ENCODE results near the gene PKIG. TPM values are rescaled to one million over a fixed set of nuclear protein-coding genes. Genes with fewer than 3 reads are reported as not detected.

The PKIG gene
- total RNA-seq, 3 donors from 2014 or later = 2.1 to 3.5 (median 2.8) TPM

DNA sequence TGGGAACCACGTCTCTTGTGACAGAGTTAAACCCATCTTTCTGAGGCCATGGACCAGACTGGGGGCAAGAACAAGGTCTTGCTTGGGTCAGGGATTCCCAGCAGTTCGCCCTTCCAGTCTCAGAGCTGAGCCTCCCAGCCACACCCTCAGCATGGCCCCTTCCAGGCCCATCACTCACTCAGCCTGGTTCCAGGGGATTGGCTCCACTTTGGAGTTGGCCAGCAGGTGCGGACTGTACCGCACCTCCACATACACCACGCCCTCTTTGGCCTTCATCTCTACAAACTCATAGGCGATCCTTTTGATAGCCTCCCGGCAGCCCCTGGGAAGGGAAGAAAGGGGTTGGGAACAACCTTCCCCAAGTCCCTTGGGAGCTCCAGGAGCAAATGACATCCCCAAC, 43.9 kb downstream of the PKIG start:
- Mint-ChIP-seq H3K36me3 (ENCODE audit: insufficient read depth) (peaks cover 52% of the 10 kb centered on the region), H3K4me1 (ENCODE audit: low read depth) (no peaks in the 10 kb centered on the region)

DNA sequence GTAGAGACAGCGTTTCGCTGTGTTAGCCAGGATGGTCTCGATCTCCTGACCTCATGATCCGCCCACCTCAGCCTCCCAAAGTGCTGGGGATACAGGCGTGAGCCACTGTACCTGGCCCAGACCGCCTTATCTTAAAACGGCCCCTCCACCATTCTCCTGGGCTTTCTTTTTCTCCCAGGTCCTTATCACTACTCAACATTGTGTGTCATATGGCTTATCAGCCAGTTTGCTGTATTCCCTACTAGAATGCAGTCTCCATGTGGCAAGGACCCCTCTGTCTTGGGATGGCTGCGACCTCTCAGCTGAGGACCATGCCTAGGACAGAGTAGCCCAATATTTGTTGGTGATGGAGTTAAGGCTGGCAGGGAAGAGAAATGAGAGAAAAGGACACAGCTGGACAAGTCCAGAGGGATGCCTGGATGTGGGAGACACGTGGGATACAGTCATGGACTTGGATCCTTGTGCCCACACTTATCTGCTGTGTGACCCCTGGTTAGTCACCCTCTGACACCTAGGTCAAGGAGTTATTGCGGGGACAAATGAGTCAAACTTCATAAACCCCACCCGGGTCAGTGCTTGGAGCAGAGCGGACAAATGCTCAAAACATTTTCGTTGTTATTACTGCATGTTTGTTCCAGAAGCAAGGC, 45.1 kb downstream of the PKIG start:
- DNase-seq (no peak), ATAC-seq (no peak)
- H3K9me3 Mint-ChIP-seq = no peaks in the 10 kb centered on the region
- no peak overlapping the region for H3K4me3 Mint-ChIP-seq
- H3K27me3 Mint-ChIP-seq (ENCODE audit: low read depth) = no peaks in the 10 kb centered on the region
- no peaks in the 10 kb centered on the region for H3K4me1 Mint-ChIP-seq (ENCODE audit: low read depth)
- peaks cover 43% of the 10 kb centered on the region for H3K36me3 Mint-ChIP-seq (ENCODE audit: insufficient read depth)

More for the DNA sequence above, 43.9 kb downstream of the PKIG start:
- DNase-seq (no peak), ATAC-seq (no peak)
- Mint-ChIP-seq H3K9me3 (no peaks in the 10 kb centered on the region), H3K27me3 (ENCODE audit: low read depth) (no peaks in the 10 kb centered on the region), H3K4me3 (no peak overlapping the region)

DNA sequence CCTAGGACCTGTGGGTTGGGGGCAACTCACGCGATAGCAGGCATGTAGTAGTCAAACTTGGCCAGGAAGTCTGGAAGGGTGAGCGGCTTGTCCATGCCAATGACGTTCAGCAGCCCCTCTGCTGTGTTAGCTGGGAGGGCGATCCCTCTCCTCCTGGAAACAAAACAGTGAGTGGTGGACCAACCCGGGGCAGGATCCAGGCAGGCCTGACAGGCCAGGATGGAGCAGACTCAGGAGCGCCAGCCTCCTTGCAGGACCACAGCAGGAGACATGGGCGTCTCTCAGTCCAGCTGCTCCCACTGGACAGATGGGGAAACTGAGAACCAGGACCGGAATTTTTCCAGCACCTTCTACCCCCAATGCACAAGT, 46.6 kb downstream of the PKIG start:
- DNase-seq (no peak), ATAC-seq (no peak)
- H3K4me3 Mint-ChIP-seq = no peak overlapping the region
- no peaks in the 10 kb centered on the region for H3K4me1 Mint-ChIP-seq (ENCODE audit: low read depth)
- no peaks in the 10 kb centered on the region for H3K9me3 Mint-ChIP-seq
- H3K27me3 Mint-ChIP-seq (ENCODE audit: low read depth) = no peaks in the 10 kb centered on the region
- peaks cover 30% of the 10 kb centered on the region for H3K36me3 Mint-ChIP-seq (ENCODE audit: insufficient read depth)

GRCh38 chr20:44629542-44629941, 47.2 kb downstream of the PKIG start:
- Mint-ChIP-seq H3K4me1 (ENCODE audit: low read depth) (no peaks in the 10 kb centered on the region), H3K4me3 (no peak overlapping the region), H3K9me3 (no peaks in the 10 kb centered on the region), H3K27me3 (ENCODE audit: low read depth) (no peaks in the 10 kb centered on the region), H3K36me3 (ENCODE audit: insufficient read depth) (peaks cover 27% of the 10 kb centered on the region)
- no peak for DNase-seq
- no peak for ATAC-seq

- ATAC-seq = no peak
- H3K4me3 Mint-ChIP-seq = no peak overlapping the region
- H3K36me3 Mint-ChIP-seq (ENCODE audit: insufficient read depth) = peaks cover 25% of the 10 kb centered on the region
- no peaks in the 10 kb centered on the region for H3K4me1 Mint-ChIP-seq (ENCODE audit: low read depth)
- H3K27me3 Mint-ChIP-seq (ENCODE audit: low read depth) = no peaks in the 10 kb centered on the region
- no peaks in the 10 kb centered on the region for H3K9me3 Mint-ChIP-seq
- no peak for DNase-seq
Measured at GRCh38 chr20:44630297-44630696, 47.9 kb downstream of the PKIG start.

DNA sequence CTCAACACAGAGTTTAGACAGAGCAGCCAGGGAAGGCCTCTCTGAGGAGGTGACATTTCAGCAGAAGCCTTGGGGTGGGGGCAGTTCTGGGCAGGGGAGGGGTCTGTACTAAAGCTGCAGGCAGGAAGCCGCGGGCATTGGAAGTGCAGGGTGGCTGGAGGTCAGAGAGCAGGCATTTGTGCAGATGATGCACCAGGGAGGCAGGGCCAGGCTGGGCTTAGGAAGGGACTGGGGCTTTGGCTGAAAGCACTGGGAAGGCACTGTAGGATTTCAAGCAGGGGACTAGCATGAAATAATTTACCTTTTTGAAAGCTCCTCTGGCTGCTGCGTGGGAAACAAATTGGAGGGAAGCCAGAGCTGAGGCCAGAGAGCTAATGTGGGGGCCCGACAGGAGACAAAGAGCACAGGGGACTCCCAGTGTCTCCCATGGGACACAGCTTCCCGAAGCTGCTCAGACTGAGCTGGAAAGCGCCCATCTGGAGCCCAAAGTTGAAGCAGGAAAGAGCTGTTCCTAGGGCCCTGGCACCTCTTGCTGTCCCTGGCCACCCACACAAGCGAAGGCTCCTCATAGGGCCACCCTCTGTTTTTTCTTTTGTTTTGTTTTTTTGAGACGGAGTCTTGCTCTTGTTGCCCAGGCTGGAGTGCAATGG, 49.8 kb downstream of the PKIG start:
- H3K4me1 Mint-ChIP-seq (ENCODE audit: low read depth) = no peaks in the 10 kb centered on the region
- no peaks in the 10 kb centered on the region for H3K9me3 Mint-ChIP-seq
- H3K27me3 Mint-ChIP-seq (ENCODE audit: low read depth) = no peaks in the 10 kb centered on the region
- DNase-seq = no peak
- ATAC-seq = no peak
- no peak overlapping the region for H3K4me3 Mint-ChIP-seq
- peaks cover 21% of the 10 kb centered on the region for H3K36me3 Mint-ChIP-seq (ENCODE audit: insufficient read depth)

- no peaks in the 10 kb centered on the region for H3K9me3 Mint-ChIP-seq
- peaks cover 17% of the 10 kb centered on the region for H3K36me3 Mint-ChIP-seq (ENCODE audit: insufficient read depth)
- no peaks in the 10 kb centered on the region for H3K27me3 Mint-ChIP-seq (ENCODE audit: low read depth)
- DNase-seq (no peak), ATAC-seq (no peak)
- no peak overlapping the region for H3K4me3 Mint-ChIP-seq
- H3K4me1 Mint-ChIP-seq (ENCODE audit: low read depth) = no peaks in the 10 kb centered on the region
Measured at GRCh38 chr20:44633187-44633810, 50.9 kb downstream of the PKIG start.

- no peaks in the 10 kb centered on the region for H3K27me3 Mint-ChIP-seq (ENCODE audit: low read depth)
- no peak overlapping the region for H3K4me3 Mint-ChIP-seq
- ATAC-seq = no peak
- no peaks in the 10 kb centered on the region for H3K9me3 Mint-ChIP-seq
- peaks cover 5% of the 10 kb centered on the region for H3K4me1 Mint-ChIP-seq (ENCODE audit: low read depth)
- no peak for DNase-seq
- peaks cover 19% of the 10 kb centered on the region for H3K36me3 Mint-ChIP-seq (ENCODE audit: insufficient read depth)
Measured at GRCh38 chr20:44633872-44634600, 51.7 kb downstream of the PKIG start.

DNA sequence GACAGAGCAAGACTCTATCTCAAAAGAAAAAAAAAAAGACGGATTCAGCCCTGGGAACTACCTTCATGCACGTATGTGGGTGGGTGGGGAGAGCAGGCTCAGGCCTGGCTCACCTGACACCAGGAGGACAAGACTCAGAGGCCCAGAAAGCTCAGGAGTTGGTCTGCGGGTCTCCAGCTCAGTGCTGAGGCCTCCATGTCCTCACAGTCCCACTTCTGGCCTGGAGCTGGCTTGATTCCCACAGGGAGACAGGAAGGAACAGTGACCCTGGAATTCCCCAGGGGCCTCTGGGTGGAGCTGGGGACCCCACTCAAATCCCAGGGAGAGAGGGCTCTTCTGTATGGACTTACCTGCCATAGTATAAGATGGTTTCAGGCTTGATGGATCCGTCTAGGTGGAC, 53.5 kb downstream of the PKIG start:
- Mint-ChIP-seq H3K4me3 (no peak overlapping the region), H3K4me1 (ENCODE audit: low read depth) (peaks cover 13% of the 10 kb centered on the region), H3K9me3 (no peaks in the 10 kb centered on the region), H3K36me3 (ENCODE audit: insufficient read depth) (peaks cover 20% of the 10 kb centered on the region), H3K27me3 (ENCODE audit: low read depth) (no peaks in the 10 kb centered on the region)
- ATAC-seq = no peak
- no peak for DNase-seq

GRCh38 chr20:44637042-44637441, 54.7 kb downstream of the PKIG start:
- no peaks in the 10 kb centered on the region for H3K27me3 Mint-ChIP-seq (ENCODE audit: low read depth)
- DNase-seq (no peak), ATAC-seq (no peak)
- peaks cover 21% of the 10 kb centered on the region for H3K4me1 Mint-ChIP-seq (ENCODE audit: low read depth)
- no peaks in the 10 kb centered on the region for H3K9me3 Mint-ChIP-seq
- no peak overlapping the region for H3K4me3 Mint-ChIP-seq
- peaks cover 18% of the 10 kb centered on the region for H3K36me3 Mint-ChIP-seq (ENCODE audit: insufficient read depth)

GRCh38 chr20:44637522-44638372, 55.4 kb downstream of the PKIG start:
- DNase-seq = no peak
- Mint-ChIP-seq H3K4me1 (ENCODE audit: low read depth) (peaks cover 28% of the 10 kb centered on the region), H3K4me3 (no peak overlapping the region), H3K9me3 (no peaks in the 10 kb centered on the region), H3K27me3 (ENCODE audit: low read depth) (no peaks in the 10 kb centered on the region), H3K36me3 (ENCODE audit: insufficient read depth) (peaks cover 18% of the 10 kb centered on the region)
- ATAC-seq = no peak

DNA sequence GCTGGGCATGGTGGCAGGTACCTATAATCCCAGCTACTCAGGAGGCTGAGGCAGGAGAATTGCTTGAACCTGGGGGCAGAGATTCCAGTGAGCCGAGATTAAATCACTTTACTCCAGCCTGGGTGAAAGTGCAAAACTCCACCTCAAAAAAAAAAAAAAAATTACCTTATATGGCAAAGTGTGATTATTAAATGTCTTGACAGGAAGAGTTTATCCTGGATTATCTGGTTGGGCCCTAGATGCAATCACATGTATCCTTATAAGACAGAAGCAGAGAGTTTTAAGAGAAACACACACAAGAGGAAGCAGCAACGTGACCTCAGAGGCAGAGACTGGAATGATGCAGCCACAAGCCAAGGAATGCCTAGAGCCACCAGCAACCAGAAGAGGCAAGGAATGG, 58.1 kb downstream of the PKIG start:
- no peak for ATAC-seq
- Mint-ChIP-seq H3K27me3 (ENCODE audit: low read depth) (no peaks in the 10 kb centered on the region), H3K9me3 (no peaks in the 10 kb centered on the region), H3K4me3 (no peak overlapping the region), H3K36me3 (ENCODE audit: insufficient read depth) (peaks cover 12% of the 10 kb centered on the region), H3K4me1 (ENCODE audit: low read depth) (peaks cover 52% of the 10 kb centered on the region)
- DNase-seq = no peak

- no peak for ATAC-seq
- no peak for DNase-seq
- peaks cover 60% of the 10 kb centered on the region for H3K4me1 Mint-ChIP-seq (ENCODE audit: low read depth)
- no peaks in the 10 kb centered on the region for H3K27me3 Mint-ChIP-seq (ENCODE audit: low read depth)
- H3K4me3 Mint-ChIP-seq = no peak overlapping the region
- H3K36me3 Mint-ChIP-seq (ENCODE audit: insufficient read depth) = peaks cover 9% of the 10 kb centered on the region
- H3K9me3 Mint-ChIP-seq = no peaks in the 10 kb centered on the region
Measured at GRCh38 chr20:44641325-44641724, 58.9 kb downstream of the PKIG start.
